Measurements from ENCODE around the gene SLC34A3. TPM values are rescaled to one million over a fixed set of nuclear protein-coding genes. Genes with fewer than 3 reads are reported as not detected.

The SLC34A3 gene
- total RNA-seq, 1 donor from 2014 or later, result not detected

- DNase-seq (ENCODE audit: low spot score), result no peak
- Mint-ChIP-seq H3K27ac (ENCODE audit: unreplicated experiment) (no peak overlapping the region), H3K4me1 (ENCODE audit: unreplicated experiment) (no peaks in the 10 kb centered on the region), H3K4me3 (ENCODE audit: unreplicated experiment) (no peak overlapping the region), H3K36me3 (ENCODE audit: low read depth, unreplicated experiment) (no peaks in the 10 kb centered on the region), H3K27me3 (ENCODE audit: unreplicated experiment) (peaks cover 2% of the 10 kb centered on the region), H3K9me3 (ENCODE audit: unreplicated experiment) (no peaks in the 10 kb centered on the region)
- no peak for TF ChIP-seq CTCF (IDR thresholded peaks at IDR 0.05; ENCODE audit: unreplicated experiment)
Observed at GRCh38 chr9:137233143-137233980, 2.7 kb downstream of the SLC34A3 start.

GRCh38 chr9:137234055-137234697, 3.5 kb downstream of the SLC34A3 start:
- Mint-ChIP-seq H3K4me3 (ENCODE audit: unreplicated experiment) (no peak overlapping the region), H3K9me3 (ENCODE audit: unreplicated experiment) (no peaks in the 10 kb centered on the region), H3K36me3 (ENCODE audit: low read depth, unreplicated experiment) (peaks cover 3% of the 10 kb centered on the region), H3K27me3 (ENCODE audit: unreplicated experiment) (peaks cover 2% of the 10 kb centered on the region), H3K27ac (ENCODE audit: unreplicated experiment) (no peak overlapping the region), H3K4me1 (ENCODE audit: unreplicated experiment) (no peaks in the 10 kb centered on the region)
- no peak for TF ChIP-seq CTCF (IDR thresholded peaks at IDR 0.05; ENCODE audit: unreplicated experiment)
- DNase-seq (ENCODE audit: low spot score), result no peak

- H3K27me3 Mint-ChIP-seq (ENCODE audit: unreplicated experiment), result peaks cover 4% of the 10 kb centered on the region
- no peaks in the 10 kb centered on the region for H3K4me1 Mint-ChIP-seq (ENCODE audit: unreplicated experiment)
- no peaks in the 10 kb centered on the region for H3K9me3 Mint-ChIP-seq (ENCODE audit: unreplicated experiment)
- no peak for TF ChIP-seq CTCF (IDR thresholded peaks at IDR 0.05; ENCODE audit: unreplicated experiment)
- no peak overlapping the region for H3K27ac Mint-ChIP-seq (ENCODE audit: unreplicated experiment)
- peaks cover 3% of the 10 kb centered on the region for H3K36me3 Mint-ChIP-seq (ENCODE audit: low read depth, unreplicated experiment)
- no peak overlapping the region for H3K4me3 Mint-ChIP-seq (ENCODE audit: unreplicated experiment)
- DNase-seq (ENCODE audit: low spot score), result no peak
Observed at GRCh38 chr9:137234758-137235423, 4.2 kb downstream of the SLC34A3 start.

GRCh38 chr9:137235424-137236237, 4.9 kb downstream of the SLC34A3 start:
- no peak for TF ChIP-seq CTCF (IDR thresholded peaks at IDR 0.05; ENCODE audit: unreplicated experiment)
- DNase-seq (ENCODE audit: low spot score), result no peak
- peaks cover 4% of the 10 kb centered on the region for H3K27me3 Mint-ChIP-seq (ENCODE audit: unreplicated experiment)
- no peak overlapping the region for H3K4me3 Mint-ChIP-seq (ENCODE audit: unreplicated experiment)
- no peaks in the 10 kb centered on the region for H3K4me1 Mint-ChIP-seq (ENCODE audit: unreplicated experiment)
- no peak overlapping the region for H3K27ac Mint-ChIP-seq (ENCODE audit: unreplicated experiment)
- H3K36me3 Mint-ChIP-seq (ENCODE audit: low read depth, unreplicated experiment), result peaks cover 3% of the 10 kb centered on the region
- H3K9me3 Mint-ChIP-seq (ENCODE audit: unreplicated experiment), result no peaks in the 10 kb centered on the region

All from endothelial cell (in vitro differentiated cells).